Fibroblast of skin of left biceps (primary cell): Measurements from ENCODE around the gene OAF.

ENCODE experiments used
- DNase-seq, 2 experiments: peaks; one replicate each; pipeline ENCODE4 v3.0.0-alpha.2; 2013; ENCODE audit warnings: low read depth in 2 of 2

OAF gene

DNA sequence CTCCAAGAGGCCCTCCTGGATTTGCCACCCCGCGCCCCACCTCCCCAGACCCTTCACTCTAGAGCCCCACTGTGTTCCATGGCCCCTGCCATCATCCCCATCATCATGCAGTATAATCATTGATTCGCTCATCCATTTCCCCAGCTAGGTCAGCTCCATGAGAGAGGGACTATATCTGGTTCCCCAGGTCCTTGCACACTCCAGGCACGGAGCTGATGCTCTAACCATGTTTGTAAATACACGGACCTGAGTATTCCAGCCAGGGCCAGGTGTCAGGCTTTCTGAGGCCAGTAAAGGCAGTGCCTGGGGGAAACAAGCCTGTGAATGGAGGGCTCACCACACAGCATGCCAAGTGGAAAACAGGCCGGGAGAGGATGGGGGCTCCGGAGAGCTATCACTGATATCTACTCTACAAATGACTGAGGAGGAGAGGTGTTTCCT, 27.1 kb upstream of the OAF start:
- DNase-seq, result no peak

DNA sequence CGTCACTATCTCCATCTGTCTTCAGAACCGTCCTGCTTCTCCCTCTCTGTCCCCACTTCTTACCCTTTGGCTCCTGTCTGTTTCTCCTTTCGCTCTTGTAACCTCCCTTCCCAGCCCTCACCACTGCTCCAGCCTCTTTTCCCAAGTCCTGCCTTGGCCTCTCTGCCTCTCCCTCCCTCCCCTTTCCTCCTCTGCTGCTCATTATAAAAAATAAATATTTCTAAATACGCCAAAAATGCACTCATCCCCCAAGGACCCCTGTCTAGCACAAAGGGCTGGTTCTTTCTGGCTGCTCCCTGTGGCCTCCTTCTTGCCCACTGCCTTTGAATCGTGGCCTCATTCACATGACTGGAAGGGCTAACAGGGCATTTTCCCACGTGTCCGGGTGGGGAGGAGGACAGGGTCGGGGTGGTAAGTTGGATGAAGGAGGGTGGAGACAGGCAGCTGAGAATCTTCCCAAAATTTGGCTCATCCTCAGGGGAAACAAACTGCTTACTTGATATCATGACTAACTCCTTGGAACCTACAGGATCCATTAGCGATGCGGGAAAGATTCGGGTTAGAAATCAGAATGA, 26.4 kb upstream of the OAF start:
- DNase-seq, result no peak

DNA sequence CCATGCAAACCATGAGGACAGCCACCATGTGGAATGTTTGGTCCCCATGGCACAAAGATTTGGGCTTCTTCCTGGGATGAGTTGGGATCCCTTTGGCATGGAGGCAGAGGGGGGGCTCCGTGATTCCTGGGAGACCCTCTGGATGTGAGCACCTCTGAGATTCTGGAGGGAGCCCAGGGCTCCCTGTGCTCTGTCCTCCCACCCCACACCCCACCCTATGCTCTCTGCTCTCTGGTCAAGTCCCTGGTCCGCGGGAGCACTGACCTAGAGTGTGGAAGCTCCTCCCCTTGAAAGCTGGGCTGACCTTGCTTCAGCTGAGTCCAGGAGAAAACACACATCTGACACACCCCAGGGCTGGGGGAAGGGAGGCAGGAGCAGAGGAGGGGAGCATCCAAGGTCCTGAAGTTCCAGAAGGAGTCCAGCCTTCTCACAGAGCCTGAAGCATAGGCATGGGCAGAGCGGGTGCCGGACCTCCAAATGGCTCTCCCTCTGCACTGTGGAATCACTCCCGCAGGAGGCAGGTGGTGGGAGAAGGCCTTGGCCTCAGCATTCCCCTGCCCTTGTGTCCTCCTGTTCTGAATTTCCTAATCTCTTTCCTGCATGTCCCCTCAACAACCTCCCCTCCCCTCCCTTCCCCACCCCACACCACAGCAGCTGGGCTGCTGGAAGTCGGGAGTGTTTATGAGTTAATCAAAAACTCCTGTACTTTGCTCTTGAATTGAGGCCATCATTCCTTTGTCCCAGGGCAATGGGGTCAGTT, 25.7 kb upstream of the OAF start:
- DNase-seq, result no peak

DNA sequence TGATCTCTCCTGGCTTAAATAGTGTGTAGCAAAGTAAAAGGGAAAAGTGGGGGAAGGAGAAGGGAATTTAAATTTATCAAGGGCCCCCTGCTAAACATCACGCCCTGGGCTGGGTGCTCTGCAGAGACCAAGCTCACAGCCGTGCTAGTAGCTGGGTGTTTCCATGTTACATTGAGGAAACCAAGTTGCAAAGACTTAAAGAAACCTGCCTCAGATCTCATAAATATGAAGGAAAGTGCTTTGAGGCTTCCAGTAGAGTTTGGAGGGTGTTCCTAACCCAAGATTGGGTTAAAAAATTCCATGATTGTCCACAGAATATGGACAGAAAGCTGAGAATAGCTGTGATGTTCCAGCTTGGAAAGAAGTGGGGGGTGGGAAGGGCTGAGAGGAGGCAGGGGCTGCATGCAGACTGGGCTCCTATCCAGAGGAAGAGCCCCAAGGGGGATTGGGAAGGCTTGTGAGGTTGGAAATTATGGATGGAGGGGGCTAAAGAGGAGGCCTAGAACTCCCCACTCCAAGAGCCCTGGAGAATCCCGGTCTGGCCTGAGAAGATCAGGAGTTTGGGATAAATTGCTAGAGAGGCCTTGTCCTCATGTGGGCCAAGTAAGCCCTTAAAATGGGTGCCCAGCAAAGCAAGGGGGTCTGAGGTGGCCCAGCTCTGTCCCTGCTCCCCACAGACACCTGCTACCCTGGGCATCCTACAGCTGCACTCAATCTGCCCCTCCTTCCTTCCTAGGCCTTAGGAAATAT, 25.0 kb upstream of the OAF start:
- no peak for DNase-seq

DNA sequence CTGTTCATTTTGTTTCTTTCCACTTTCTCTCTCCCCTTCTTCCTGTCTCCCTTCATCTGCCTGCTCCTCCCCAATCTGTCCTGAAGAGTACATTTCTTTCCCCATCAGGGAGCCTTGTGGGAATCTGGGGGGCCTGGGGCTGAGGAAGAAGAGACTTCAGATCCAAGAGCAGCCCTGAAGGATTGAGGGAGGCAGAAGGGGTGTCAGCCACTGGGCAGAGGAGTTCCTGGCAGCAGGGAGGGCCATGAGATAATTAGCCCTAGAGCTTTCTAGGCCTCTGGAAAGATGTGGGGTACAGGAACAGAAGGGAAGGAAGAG, 24.4 kb upstream of the OAF start:
- DNase-seq, result no peak

DNA sequence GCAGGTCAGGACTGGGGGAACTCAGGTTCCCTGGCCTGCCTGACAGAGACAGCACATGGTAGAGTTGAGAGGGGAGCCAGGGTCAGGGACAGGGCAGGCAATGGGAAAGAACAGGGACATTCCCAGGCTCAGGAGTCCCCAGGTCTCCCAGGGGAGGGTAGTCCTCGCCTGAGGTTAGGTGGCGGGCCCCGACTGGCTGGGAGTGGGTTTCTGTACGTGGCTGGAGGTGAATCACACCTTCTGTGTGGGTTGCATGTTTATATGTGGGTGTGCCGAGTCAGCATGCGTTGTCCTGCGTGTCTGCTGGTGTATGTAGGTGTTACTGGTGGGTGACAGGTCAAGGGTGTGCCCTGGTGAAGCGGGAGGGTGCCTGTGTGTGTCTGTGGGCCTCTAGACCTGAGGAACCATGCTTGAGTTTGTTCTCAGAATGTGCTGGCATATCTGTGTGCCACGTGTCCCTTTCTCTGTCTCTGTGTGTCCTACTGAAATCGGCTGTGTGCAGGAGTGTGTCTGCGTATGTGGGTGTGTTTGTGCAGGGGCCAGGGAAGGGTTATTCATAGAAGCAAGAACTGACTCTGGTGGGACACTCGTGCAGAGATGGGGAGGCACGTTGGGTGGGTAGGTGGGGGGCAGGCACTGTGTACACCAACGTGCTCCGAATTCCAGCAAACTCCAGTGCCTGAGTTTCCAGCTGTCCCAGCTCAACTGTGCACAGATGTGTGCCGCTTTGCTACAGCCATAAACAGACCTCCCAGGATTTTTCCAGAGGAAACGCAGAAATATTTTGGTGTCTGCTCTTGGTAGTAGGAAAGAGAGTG, 23.8 kb upstream of the OAF start:
- no peak for DNase-seq

DNA sequence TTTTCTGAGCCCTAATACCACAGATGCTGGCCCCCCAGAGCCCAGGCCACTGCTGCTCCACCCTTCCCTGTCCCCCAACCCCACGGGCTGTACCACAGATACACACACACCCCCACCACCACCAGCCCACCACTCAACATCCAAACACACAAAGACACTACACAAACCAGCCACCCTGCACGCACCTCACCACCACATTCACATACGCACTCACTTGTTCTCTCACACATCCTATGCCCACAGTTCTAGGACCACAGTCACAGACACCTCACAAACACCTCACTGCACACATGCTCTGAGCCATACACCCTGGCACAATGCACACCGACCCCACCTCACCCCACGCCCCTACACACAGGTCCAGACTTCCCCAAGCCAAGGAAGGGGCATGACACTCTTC, 22.5 kb upstream of the OAF start:
- DNase-seq, result no peak

DNA sequence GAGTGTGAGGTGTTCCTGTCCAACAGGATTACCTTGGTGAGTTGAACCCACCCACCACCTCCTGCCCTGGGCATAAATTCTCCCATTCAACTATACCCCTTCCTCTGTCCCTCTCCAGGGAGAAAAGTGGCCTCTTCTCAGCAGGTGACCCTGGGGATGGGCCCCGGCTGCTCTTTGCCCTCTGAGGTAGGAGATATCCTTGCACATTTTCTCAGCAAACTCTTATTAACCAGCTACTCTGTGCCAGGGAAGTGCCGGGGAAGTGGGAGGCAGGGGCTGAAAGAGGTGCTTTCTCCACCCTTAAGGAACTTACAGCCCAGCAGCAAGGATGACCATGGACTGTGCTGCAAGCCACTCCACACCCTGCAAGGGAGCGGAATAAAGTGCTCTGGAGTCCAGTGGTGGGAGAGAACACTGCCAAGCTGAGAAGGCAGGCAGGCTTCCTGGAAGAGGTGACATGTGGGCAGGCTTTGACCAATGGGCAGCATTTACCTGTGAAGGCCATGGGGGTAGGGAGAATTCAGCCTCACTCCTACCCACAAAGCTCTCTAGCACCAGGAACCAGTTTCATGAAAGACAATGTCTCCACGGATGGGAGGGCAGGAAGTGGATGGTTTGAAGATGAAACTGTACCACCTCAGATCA, 21.9 kb upstream of the OAF start:
- no peak for DNase-seq

DNA sequence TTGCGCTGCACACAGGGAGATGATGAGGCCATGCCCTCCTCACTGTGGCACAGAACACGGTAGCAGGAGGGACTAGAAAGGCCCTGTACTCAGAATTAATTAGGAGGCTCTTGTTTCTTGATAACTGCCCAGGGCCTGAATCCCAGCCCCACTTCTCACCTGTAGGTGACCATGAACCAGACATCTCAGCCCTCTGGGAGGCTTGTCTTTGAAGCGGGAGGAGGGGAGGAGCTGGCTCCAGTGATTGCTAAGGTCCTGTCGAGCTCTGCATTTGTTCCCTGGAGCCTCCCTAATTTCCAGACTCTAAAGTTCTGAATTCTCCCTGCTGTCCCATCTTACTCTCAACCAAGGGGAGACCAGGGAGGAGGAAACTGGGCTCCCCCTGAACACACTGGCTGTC, 19.8 kb upstream of the OAF start:
- no peak for DNase-seq

DNA sequence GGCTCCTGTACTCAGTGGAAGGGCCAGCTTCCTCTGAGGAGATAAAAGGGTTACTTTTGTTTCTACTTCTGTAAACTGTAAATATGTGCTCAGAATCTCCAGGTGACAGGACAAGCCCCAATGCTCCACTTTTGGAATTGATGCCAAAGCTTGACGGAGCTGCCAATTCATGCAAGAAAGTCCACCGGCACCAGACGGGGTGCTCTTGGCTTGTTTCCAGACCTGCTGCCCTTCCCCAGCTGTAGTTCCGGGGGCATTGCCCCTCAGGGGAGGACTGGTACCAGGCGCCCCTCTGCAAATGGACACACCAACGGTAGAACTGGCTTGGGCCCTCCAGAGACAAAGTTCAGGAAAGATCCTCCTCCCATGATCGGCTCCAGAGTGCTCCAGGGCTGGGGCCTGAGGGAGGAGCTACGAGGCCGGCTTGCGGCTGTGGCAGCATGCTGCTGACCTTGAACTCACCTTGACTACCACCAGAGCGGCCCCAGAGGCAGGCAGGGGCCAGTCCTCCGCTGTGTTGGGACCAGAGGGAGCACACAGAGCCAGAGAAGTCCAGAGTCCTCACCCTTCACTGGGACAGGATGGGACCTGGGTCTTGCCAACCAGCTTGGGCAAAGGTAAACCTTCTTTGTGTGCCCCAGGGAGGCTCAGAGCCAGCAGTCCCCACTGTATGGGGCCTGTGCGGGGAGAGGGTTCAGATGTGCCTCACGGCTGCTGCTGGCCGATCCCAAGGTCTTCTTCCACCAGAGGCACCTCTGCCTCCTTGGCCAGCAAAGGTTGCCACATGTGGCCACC, 17.8 kb upstream of the OAF start:
- DNase-seq, result no peak

DNA sequence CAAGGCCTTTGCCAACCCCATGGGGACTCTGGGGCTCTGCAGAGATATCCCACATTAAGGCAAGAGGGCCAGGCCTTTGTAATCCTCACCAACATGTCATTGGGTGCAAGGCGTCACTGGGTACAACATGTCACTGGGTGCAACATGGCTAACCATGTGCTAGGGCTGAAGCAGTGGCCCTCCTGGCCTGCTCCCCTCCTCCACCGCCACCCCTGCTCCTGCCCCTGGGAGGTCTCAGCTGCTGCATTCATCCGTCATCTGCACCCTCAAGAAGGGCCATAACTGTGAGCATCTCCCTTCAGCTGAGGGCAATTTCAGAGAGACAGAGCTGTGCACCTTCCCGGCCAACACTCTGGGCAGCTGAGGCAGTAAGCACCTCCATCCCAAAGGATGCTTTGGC, 16.7 kb upstream of the OAF start:
- DNase-seq, result no peak

DNA sequence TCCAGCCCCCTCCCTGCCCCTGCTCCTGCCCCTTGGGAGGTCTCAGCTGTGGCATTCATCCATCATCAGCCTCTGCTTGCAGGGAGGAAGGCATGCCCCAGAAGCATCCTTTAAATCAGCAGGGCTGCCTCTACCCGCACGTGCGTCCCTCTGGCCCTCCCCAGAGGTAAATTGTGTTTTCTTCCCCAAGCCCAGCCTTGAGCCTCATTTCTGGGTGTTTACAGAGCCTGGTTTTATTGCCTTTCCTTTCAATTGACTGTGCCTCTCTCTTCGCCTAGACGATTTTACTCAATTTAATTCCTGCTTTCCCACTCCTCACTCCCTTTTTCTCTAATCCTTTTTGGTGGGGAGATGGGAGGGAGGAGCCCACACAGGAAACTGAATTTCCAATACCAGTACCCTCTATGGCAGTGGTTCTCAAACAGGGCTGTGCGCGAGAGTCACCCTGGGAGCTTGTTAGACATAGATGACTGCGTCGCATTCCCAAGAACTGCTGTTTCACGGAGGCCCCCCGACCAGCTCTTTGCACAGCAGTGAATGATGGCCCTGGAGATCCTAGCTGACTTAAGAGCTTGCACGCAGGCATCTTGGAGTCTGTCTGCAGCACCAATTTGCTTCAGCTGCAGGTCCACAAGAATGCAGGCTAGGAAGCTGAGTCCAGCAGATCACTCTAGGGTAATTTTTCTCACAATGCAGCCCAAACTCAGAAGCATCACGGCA, 15.1 kb upstream of the OAF start:
- DNase-seq, result no peak

DNA sequence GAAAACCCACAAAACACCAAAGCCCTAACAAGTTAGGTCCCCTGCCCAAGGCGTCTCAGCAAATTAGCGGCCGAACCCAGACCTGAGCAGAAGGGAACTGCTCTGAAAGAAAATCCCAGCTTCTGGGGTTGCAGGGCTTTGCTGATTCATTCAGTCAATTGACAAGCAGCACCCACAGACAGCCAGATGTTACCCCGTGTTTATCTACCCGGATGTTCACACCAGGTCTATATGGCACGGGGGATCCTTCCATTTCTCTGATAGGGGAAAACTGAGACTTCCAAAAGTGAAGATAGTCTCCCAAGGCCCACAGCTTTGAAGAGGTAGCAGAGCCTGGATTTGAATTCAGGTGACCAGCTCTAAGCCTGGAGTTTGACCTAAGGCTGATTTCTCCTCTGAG, 14.0 kb upstream of the OAF start:
- DNase-seq, result no peak

DNA sequence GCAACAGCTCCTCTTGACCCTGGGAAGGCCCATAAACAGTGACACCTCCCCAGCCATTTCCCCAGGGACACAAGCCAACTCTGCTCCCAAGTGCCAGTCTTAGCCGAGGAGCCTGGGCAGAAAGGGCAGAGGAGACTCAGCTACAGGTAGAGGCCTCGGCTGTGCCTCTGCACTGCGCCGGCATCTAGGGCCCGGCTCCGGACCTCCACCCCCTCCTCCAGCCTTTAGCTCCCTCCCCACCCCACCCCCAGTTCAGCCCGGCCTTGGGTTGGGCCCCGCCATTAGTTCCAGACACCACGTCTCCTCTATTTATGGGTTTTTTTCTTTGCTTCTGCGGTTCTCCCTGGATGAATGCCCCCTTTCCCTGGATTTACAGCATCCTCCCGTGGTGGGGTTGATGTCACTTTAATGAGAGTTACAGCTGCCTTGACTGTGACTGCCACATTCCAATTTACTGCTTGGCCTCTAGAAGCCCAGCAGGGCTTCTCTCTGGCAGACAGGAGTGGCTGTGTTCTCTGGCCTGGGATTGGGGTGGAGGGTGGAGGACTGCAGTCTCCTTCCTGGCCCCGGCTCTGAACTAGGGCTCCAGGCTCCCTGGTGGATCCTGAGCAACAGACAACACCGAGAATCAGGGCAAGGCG, 13.5 kb upstream of the OAF start:
- no peak for DNase-seq

DNA sequence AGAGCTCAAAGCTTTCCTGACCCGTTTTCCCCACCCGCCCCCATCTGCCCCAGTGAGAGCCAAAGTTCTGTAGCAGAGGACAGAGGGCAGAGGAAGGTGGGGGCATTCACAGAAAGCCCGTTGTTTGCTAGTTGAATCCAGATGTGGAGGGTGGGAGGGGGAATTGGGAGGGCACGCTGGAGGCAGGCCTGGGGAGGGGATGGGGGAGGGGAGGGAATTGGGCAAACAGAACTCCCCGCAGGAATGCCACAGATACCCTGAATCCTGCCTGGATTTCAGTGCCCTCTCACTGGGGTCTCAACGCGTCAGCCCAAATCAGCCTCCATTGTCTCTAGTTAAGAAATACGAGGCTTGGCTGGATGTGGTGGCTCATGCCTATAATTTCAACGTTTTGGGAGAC, 12.9 kb upstream of the OAF start:
- DNase-seq, result no peak

DNA sequence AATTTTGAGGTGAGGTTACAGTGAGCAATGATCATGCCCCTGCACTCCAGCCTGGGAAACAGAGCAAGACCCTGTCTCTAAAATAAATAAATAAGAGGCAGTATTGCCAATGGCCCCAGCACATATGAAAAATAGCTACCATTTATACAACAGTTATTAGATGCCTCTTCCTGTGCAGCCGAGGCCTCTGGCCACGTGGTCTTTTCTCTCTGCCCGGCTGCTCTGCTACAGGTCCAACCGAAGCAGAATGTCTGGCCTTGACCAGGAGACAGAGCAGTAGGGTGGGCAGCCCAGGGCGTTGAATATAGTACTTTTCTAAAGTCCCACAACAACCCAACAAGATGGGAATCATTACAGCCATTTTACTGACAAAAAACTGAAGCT, 12.4 kb upstream of the OAF start:
- no peak for DNase-seq

DNA sequence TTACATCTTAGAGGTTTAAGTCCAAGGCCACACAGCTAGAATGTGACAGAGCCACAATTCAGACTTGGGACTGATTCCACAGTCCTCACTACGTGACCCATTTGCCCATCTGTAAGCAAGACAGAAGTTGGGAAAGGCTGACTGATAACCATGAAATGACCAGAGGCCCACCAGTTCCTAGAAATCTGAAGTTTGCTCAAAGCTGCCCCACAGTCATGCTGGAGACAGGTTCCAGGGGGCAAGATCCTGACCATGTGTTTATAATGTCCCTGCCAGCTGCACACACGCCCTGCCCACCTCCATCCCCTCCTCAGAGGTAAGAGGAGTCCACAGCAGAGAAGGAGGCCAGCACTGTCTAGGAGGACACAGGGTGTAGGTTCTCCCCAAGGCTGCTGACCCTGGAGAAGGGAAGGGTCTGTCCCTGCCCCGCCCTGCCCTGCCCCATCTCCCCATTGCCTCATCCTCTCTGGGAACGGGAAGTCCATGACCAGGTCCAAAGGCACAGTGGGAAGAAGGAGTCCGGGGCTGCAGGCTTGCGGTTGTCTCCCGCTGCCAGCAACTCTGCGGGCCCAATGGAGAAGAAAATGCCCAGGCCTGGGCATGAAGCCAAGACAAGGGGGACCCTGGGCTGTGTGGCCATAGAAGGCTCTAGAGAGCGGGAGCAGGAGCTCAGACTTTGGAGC, 11.9 kb upstream of the OAF start:
- no peak for DNase-seq

DNA sequence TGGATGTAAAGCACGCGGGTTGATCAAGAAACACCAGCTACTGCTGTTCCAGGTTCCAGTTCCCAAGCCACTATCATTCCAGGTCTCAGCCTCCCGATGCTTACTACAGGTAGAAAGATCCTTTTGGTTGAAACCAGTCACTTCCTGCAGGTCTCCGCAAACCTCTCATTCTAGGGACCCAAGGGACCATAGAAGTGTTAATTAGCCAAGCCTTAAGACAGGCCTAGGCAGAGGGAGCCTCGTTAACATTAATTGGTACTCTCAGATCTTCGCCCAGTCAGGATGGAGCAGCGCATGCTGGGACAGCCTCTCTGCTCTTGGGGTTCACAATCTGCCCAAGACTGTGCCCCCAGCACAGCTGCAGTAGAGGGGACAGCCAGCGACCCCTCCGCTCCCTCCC, 11.2 kb upstream of the OAF start:
- DNase-seq, result no peak

DNA sequence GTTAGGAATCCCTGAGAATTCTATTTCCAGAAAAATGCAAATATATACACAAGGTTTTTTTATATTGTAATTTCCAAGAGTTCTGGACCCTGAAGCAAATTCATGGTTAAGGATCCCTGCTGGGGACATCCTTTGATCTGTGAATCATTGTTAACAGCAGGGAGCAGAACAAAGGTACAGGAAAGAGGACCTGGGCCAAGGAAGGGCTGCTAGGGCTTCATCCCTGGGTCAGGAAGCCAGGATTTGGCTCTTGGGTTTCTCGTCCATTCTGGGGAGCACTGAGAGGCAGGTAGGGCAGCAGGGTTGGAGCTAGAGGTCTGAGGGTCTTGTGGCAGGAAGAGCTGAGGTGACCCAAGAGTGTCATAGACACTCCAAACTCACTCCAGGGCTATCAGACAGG, 10.2 kb upstream of the OAF start:
- no peak for DNase-seq
